COR-L47 (cell line): ENCODE data around the gene SRP68.
"Not testable (repeated sequence)": the region's sequence is repeated elsewhere in the genome, so short reads cannot be mapped to it uniquely, and the experiment has no call there.

Experiments
- DNase-seq: peaks from one replicate; lab custom pipeline; 2025; lab: John Stamatoyannopoulos, UW

SRP68 gene

GRCh38 chr17:76044475-76045007 lies 27.8 kb downstream of the SRP68 start:
- not testable (repeated sequence) for DNase-seq

DNA sequence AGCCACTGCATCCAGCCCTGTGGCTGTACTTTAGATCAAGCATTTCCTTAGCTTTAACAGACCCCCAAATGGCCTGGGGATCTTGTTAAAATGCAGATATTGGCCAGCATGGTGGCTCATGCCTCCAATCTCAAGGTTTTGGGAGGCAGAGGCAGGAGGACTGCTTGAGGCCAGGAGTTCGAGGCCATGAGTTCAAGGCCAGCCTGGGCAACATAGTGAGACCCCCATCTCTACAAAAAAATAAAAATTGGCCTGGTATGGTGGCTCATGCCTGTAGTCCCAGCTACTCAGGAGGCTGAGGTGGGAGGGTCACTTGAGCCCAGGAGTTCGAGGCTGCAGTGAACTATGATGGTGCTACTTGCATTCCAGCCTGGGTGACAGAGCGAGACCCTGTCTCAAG lies 29.4 kb downstream of the SRP68 start:
- not testable (repeated sequence) for DNase-seq

- DNase-seq, result no peak
These were observed 31.9 kb downstream of the SRP68 start for GRCh38 chr17:76040376-76040775.

GRCh38 chr17:76039121-76039520 lies 33.2 kb downstream of the SRP68 start:
- DNase-seq, result no peak

DNA sequence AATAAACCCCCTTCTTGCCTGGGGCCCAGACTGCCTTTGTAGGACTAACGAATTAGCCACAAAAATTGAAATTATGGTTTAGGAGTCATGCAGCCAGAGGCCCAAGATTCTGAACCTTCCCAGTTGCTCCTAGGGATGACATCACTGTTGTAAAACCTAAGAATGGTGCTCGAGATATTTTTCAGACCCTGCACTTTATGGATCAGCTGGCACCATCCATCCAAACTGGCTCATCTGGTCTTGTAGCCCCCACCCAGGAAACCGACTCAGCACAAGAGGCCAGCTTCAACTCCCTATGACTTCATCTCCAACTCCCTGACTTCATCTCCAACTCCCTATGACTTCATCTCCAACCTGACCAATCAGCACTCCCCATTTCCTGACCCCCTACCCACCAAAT lies 34.3 kb downstream of the SRP68 start:
- no peak for DNase-seq

DNA sequence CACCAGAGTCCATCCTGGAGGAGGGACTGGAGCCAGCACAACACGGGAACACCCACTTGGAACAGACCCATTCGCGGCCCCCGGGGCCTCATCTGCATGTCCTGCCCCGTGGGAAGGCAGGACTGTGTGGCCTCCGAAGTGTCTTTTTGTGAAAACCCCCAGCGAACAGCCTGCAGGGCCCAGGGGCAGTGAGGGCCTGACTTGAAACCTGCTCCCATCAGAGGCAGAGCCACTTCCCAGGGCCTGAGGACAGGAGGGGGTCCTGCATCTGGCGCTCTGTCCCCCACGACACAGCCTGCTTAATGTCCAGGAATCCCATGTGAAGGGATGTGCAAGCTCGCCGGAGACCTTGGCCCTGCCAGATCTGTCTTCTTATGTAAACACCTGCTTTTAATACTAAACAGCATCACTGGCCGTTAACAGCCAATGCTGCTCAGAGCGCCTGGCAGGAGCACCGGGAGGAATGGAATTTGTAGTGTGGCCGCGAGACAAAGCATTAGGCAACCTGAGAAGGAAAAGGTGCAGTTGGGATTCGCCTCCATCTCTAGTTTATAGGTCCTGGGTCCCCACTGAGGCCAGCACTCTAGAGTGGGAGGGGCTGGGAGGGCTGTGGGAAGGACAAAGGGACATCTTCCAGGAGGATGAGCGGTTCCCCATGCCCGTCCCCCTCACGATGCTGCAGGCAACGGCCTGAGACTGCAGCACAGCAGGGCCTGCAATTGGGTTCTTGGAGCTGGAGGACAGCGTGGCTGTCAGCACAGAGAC lies 35.6 kb downstream of the SRP68 start:
- no peak for DNase-seq

DNA sequence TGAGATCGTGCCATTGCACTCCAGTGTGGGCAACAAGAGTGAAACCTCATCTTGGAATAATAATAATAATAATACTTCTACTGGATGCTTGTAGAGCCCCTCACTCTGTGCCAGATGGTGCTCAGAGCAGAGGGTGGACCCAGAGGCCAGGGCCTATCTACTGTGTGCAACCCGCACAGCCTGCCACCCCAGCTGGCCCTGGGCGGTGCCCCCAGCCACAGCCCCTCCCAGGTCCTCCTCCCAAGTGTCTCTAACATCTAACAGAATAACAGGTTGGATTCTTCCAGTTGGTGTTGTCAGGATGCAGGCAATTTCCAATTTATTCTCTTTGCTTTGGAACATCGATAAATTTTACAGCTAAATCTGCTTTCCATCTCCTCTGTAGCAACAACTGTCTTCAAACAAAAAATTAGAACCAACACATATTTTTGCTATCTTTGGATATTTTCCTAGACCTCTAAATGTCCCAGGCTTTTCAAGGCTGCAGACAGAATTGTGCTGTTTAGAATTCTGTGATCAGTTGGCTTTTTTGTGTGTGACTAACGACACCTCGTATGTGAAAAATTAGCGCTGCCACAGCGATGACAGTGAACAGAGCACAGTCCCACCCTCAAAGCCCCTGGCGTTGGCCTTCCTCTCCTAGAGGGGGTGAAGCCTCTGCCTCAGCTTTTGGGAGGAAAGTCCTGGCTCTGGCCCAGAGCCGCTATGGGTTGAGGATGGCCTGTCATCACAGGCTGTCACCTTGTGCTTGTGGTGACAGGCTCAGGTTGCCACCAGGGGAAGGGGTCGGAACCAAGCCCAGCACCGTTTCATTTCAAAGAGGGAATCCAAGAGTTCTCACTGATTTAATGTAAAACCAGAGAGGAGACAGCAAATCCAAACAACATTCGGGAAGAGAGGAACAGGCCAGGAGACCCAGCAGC lies 37.6 kb downstream of the SRP68 start:
- no peak for DNase-seq

DNA sequence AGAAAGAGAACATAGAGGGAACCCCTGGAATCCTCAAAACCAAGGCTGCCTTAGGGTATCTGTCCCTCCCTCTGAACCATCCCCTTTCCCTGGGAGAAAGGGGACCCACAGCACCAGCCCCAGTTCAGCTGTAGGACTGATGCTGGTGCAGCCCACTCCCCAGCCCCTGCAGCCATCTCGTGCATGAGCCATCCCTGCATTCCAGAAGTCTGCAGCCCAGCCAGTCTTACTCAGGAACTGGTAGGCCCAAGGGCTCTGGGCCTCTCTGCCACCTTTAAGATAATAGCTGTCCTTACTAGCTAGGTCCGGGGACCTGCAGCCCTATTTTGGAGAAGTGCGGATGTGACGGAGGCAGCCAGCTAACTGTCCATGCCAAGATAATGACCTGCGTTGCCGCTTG lies 39.2 kb downstream of the SRP68 start:
- no peak for DNase-seq

GRCh38 chr17:76032780-76033108 lies 39.6 kb downstream of the SRP68 start:
- DNase-seq, result no peak

DNA sequence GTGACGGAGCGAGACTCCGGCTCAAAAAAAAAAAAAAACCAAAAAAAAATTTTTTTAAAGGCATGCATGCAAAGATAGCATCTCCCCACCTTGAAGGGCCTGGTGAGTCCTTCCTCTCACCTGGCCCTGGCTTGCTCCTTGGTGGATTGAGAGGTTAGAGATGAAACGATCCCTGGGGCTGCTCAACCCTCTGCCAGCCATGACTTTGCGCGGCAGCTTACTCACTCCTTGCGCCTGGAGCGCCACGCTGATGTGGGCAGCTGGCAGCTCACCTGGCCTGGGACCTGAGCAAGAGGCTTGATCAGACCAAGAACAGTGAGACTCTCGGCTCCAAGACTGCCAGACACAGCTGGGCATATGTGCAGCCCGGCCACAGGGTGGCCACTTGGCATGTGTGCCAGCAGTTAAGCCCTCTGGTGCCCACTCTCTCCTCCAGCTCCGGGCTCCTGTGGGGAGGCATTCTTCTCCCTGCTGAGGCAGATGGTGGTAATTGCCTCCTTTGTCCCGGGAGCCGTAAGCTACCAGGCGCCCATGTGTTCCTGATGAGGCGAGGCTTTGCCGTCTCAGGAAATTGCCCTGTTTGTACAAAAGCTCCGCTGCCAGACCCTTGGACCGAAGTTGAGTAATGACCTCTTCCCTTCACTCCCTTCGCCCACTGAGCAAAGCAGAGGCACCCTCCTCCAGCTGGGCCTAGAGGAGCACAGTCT lies 40.1 kb downstream of the SRP68 start:
- peak; percentile 91 for DNase-seq

DNA sequence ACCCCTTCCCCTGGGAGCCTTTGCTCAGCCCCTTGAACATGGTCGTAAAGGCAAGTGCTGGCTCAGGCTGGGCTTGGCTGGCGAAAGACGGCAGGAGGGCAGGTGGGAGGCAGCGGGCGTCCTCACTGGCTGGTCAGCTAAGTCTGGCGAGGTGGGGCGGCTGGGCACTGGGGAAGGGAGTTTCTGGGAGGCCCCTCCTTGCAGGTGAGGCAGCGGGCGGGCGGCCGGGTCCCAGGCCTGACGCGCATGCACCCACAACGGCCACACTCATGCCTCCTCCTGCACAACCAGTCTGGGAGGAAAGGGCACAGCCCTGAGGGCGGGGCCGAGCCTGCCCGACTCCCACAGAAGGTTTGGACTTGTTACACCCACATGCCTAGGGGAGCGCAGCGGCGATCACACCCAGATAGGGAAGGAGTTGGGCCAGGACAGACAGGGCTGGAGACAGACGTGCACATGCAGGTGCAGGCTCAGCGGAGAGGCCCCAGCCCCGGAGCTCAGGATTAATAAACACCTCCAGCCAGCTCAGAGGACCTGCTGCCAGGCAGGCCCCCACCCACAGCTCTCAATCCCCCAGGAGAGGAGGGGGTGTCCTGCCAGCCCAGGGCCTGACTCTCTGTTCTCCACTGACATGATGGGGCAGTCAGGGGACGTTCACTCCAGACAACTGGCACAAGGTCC lies 45.0 kb downstream of the SRP68 start, which contains the start of gene EVPL:
Gene EVPL, minus strand, starts transcription at position 148 of the 681 bp plus-strand sequence. Its CDS starts 108 bp downstream, at position 40.
- no peak for DNase-seq

DNA sequence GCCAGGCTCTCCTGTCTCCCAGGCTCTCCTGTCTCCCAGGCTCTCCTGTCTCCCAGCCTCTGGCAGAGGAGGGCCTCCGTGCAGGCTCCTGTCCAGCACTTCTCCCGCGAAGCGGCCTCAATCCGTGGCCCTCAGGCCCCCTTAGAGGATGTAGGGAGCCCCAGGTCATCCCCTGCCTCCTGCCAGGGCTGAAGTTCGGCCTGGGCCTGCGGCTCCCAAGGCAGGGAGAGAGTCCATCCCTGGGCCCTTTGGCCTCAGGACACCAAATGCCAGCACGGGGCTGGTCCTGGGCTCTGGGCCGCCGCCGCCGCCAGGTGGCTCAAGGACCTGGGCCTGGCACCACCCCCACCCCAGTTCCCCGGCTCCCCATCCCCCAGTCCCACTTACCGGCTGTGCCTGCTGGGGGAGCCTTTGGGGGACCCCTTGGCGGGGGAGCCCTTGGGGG lies 45.6 kb downstream of the SRP68 start:
- DNase-seq, result no peak

DNA sequence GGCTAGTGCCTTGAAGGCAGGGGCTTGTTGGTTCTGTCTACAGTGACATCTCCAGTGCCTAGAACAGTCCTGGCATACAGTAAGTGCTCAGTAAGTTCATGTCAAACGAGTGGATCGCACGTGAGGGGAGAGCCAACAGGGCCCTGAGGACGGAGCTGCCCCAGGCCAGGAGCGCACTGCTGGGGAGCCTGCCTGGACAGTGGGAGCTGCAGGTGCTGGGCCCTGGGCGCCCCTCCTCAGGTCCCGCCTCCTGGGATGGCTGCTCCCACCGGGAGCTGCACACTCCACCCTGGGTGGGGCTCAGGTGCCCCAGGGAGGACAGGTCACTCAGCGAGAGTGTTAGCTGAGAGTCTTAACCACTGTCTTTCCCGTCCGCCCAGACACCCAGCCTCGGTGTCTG lies 47.0 kb downstream of the SRP68 start:
- no peak for DNase-seq

DNA sequence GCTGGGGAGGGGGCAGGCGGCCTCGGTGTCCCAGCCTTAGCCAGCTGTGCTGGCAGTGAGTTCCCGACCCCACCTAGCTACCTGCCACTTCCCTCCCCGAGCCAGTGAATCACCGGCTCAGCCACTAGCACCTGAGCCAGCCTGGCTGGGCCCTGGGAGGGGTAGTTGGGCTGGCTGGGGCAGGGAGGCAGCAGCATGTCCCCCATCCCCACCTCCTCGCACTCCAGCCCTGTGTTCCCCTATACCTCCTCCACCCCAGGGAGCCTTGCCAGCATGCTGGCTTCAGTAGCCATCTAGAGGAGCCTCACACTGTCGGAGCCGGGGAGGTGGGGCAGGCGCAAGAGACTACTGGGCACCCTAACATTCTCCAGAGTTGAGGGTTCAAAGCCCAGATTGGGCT lies 48.0 kb downstream of the SRP68 start:
- no peak for DNase-seq

DNA sequence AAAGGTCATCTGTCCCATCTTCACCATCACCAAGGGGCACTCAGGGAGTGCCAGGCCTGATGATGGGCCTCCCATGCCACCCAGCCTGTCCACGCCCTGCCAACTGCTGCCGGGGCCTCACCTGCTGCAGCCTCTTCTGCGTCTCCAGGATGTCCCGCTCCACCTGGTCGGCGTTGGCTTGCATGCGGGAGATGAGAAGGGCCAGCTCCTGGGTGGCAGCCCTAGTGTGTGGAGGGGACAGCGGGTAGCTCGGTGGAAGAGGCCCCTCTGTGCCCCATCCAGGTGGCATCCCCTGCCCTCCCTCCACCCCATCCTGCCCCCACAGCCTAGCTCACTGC lies 48.4 kb downstream of the SRP68 start:
- no peak for DNase-seq

DNA sequence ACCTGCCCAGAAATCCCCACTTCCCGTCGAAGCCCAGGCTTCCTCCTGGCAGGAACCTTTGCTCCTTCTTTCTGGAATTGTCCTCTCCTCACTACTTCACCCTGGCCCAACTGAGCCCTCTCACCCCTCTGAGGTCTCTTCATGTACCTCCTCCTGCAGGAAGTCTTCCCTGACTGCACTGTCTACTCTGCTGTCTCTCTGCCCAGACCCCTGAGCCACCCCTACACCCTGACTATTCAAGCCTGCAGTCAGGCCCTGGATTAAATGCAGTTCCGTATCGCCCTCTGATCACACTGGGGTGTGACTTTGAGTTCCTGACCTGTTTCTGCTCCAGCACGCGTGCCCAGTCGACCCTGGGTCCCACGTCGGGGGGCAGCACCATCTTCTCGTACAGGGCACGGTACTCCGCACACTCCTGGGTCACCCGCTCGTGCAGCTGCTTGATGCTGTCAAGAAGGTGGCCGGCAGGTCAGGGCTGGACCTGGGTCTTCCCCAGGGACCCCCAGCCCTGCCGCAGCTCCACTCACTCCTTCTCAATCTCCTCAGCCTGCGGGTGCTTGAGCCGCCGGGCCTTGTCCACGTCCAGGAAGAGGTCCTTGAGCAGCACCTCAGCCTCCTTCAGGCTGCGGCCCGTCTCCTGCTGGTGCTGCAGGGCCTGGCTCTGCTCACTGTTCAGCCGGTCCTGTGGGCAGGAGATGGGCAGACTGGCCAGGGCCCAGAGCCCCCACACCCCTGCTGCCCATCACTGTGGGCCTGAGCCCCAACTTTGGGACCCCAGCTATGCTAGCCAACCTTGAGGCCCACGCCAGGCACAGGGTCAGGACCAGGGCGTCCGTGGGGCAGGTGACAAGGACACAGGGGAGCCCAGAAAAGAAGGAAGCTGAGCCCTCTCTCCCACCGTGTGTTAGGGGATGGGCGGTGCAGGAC lies 49.1 kb downstream of the SRP68 start:
- DNase-seq, result no peak

DNA sequence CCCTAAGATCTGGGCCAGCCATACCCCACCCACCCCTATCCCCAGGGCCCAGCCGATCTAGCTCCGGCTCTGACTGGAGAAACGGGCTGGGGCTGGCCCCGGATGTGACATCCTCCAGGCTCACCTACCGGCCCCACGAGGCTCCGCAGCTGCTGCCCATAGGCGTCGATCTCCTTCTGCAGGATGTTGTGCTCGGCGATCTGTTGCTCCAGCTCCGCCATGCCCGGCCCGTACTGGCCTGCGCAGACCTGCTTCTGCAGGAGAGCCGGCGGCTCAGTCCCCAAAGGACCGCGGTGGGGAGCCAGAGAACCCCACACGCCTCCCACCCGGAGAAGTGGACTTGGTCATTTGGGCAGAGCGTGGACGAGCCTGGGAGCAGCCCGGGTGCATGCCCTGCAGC lies 50.0 kb downstream of the SRP68 start:
- DNase-seq, result no peak

- DNase-seq, result no peak
These were observed 52.4 kb downstream of the SRP68 start for GRCh38 chr17:76019833-76020467.

DNA sequence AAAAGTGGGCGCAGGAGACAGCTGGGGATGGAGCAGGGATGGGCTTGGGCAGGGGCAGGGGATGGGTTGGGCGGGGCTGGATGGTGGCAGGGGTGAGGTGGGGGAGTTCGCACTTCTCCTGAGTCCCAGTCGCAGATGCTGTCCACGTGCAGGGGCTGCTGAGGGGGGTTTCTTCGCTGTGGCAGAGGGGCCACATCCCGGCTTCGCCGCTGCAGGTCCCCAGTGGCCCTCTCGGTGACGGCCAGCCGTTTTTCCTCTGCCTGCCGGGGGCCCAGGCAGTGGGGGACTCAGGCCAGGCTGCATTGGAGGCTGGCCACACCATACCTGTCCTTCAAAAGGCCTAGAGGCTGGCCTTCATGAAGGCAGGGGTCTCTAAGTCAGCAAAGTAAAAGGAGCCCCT lies 53.5 kb downstream of the SRP68 start:
- no peak for DNase-seq

DNA sequence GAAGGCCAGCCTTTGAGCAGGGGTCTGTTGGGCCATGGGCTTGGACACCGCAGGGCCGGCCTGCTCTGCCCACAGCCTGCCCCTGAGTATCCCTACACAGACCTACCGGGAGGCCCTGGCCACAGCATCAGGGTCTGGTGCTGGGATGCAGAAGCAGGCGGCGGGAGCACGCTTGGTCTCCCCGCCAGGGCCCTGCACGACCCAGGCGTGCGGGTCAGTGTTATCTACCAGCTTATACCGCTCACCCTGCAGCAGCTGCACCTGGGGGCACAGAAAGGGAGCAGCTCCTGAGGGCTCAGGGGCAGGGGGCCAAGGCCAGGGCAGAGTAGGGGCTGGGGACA lies 54.0 kb downstream of the SRP68 start:
- no peak for DNase-seq
